SK-N-SH (cell line): ENCODE results near the gene STK32C. TPM values are rescaled to one million over a fixed set of nuclear protein-coding genes. Genes with fewer than 3 reads are reported as not detected.

Experiments
- CTCF ChIA-PET: fragments of 300-600, 350-600 bp; formaldehyde crosslinking; extraction: SDS; loops from one replicate; lab custom pipeline; 2021; lab: Yijun Ruan, JAX
- POLR2A ChIA-PET: fragments of 350-600 bp; sonication (Branson Sonifier 250); formaldehyde crosslinking; extraction: SDS; loops from one replicate; lab custom pipeline; 2020; ENCODE audit warnings: antibody characterized with exemption, inconsistent platforms; lab: Yijun Ruan, JAX
- DNase-seq: peaks from one replicate; pipeline ENCODE4 v3.0.0; 2012
- H2AFZ ChIP-seq: fragments of 200-600 bp; sonication (generic); 2 replicates; pipeline ENCODE4 v1.8.1; 2016; ENCODE audit warnings: antibody characterized with exemption, mild to moderate bottlenecking, low read depth
- H3F3A ChIP-seq: fragments of 200-600 bp; sonication (generic); replicated peaks from 2 replicates; pipeline ENCODE3; 2016; ENCODE audit warnings: antibody characterized with exemption, mild to moderate bottlenecking; ENCODE audit not compliant: insufficient read depth
- H3K27ac ChIP-seq, 2 experiments: fragments of 200-500 bp in 1 of 2; fragments of 200-600 bp in 1 of 2; sonication (Bioruptor generic) in 1 of 2; sonication (generic), shearing (Covaris generic) in 1 of 2; 2 replicates each; pipeline versions ENCODE4 v1.5.1 to v1.6.1; 2014 to 2016; ENCODE audit warnings: low read depth in 2 of 2, inconsistent platforms in 1 of 2, low read length in 1 of 2, mild to moderate bottlenecking in 1 of 2, mixed read lengths in 1 of 2
- H3K27me3 ChIP-seq: fragments of 200-600 bp; sonication (generic), shearing (Covaris generic); 2 replicates; pipeline ENCODE4 v1.6.1; 2016; ENCODE audit warnings: mixed run types; ENCODE audit not compliant: insufficient read depth
- H3K36me3 ChIP-seq, 2 experiments: fragments of 200-500 bp in 1 of 2; fragments of 200-600 bp in 1 of 2; sonication (Bioruptor generic) in 1 of 2; sonication (generic) in 1 of 2; replicated peaks in 1 of 2; 2 replicates each; pipeline versions ENCODE3 to v1.5.1; 2014 to 2016; ENCODE audit warnings: low read length in 1 of 2, mild to moderate bottlenecking in 1 of 2; ENCODE audit not compliant: insufficient read depth in 2 of 2, control insufficient read depth in 1 of 2
- H3K4me1 ChIP-seq, 2 experiments: fragments of 200-500 bp in 1 of 2; fragments of 200-600 bp in 1 of 2; sonication (Bioruptor generic) in 1 of 2; sonication (generic), shearing (Covaris generic) in 1 of 2; 2 replicates each; pipeline versions ENCODE4 v1.5.1 to v1.6.1; 2014 to 2016; ENCODE audit warnings: low read depth in 1 of 2, low read length in 1 of 2, mixed run types in 1 of 2; ENCODE audit not compliant: insufficient read depth in 2 of 2, control insufficient read depth in 1 of 2
- H3K4me2 ChIP-seq: fragments of 200-600 bp; sonication (generic), shearing (Covaris generic); 2 replicates; pipeline ENCODE4 v1.6.1; 2017; ENCODE audit warnings: mixed run types
- H3K4me3 ChIP-seq, 2 experiments: fragments of 200-500 bp in 1 of 2; fragments of 200-600 bp in 1 of 2; sonication (Bioruptor generic) in 1 of 2; sonication (generic), shearing (Covaris generic) in 1 of 2; 2 replicates each; pipeline versions ENCODE4 v1.5.1 to v1.8.1; 2014 to 2016; ENCODE audit warnings: low read depth in 2 of 2, inconsistent platforms in 1 of 2, low read length in 1 of 2, mild to moderate bottlenecking in 1 of 2, mixed read lengths in 1 of 2, moderate library complexity in 1 of 2
- H3K79me2 ChIP-seq: fragments of 200-600 bp; sonication (generic); 2 replicates; pipeline ENCODE4 v1.8.1; 2017; ENCODE audit warnings: mild to moderate bottlenecking; ENCODE audit not compliant: insufficient read depth
- H3K9ac ChIP-seq: fragments of 200-600 bp; sonication (generic); 2 replicates; pipeline ENCODE4 v1.6.1; 2017; ENCODE audit warnings: mixed run types
- H3K9me2 ChIP-seq: fragments of 200-600 bp; sonication (generic); 2 replicates; pipeline ENCODE4 v1.6.1; 2017; ENCODE audit warnings: mixed run types
- H3K9me3 ChIP-seq: fragments of 200-600 bp; sonication (generic); 2 replicates; pipeline ENCODE4 v1.6.1; 2017; ENCODE audit warnings: mixed run types, mild to moderate bottlenecking, moderate library complexity
- H4K20me1 ChIP-seq: fragments of 200-600 bp; sonication (generic); 2 replicates; pipeline ENCODE4 v1.6.1; 2017; ENCODE audit warnings: mild to moderate bottlenecking, mixed run types; ENCODE audit not compliant: insufficient read depth
- CHD2 ChIP-seq: fragments of 150-350 bp; IDR thresholded peaks from 2 replicates; pipeline ENCODE4 v1.6.1; 2018; ENCODE audit warnings: low read length; ENCODE audit not compliant: partially characterized antibody
- FOXJ3 ChIP-seq: sonication (generic); formaldehyde crosslinking; IDR thresholded peaks from 2 replicates; pipeline ENCODE4 v1.5.1; 2020; ENCODE audit warnings: mild to moderate bottlenecking, missing genetic modification reagents
- FOXM1 ChIP-seq: IDR thresholded peaks from 2 replicates; pipeline ENCODE4 v1.4.0; 2012; ENCODE audit warnings: low read depth, mild to moderate bottlenecking
- GABPA ChIP-seq: IDR thresholded peaks from 2 replicates; pipeline ENCODE4 v1.4.0; 2012; ENCODE audit warnings: low read depth, mild to moderate bottlenecking
- JUND ChIP-seq: IDR thresholded peaks from 2 replicates; pipeline ENCODE4 v1.4.0; 2012
- MEF2A ChIP-seq: IDR thresholded peaks from 2 replicates; pipeline ENCODE4 v1.4.0; 2012; ENCODE audit warnings: low read depth, borderline replicate concordance
- NRF1 ChIP-seq: IDR thresholded peaks from 2 replicates; pipeline ENCODE4 v1.6.1; 2012; ENCODE audit warnings: low read depth, mild to moderate bottlenecking, low read length
- POLR2AphosphoS5 ChIP-seq: IDR thresholded peaks from 2 replicates; pipeline ENCODE4 v1.6.1; 2012; ENCODE audit warnings: low read depth, low read length
- RAD21 ChIP-seq: IDR thresholded peaks from 2 replicates; pipeline ENCODE4 v1.6.1; 2012; ENCODE audit warnings: mild to moderate bottlenecking, low read length
- RFX5 ChIP-seq: IDR thresholded peaks from 2 replicates; pipeline ENCODE4 v1.6.1; 2012; ENCODE audit warnings: mild to moderate bottlenecking, improper control_type of control experiment, low read length
- TCF12 ChIP-seq: IDR thresholded peaks from 2 replicates; pipeline ENCODE4 v1.4.0; 2012
- TEAD4 ChIP-seq: IDR thresholded peaks from 2 replicates; pipeline ENCODE4 v1.4.0; 2012; ENCODE audit warnings: mild to moderate bottlenecking, borderline replicate concordance; ENCODE audit not compliant: insufficient read depth
- YY1 ChIP-seq: IDR thresholded peaks from 2 replicates; pipeline ENCODE4 v1.4.0; 2012; ENCODE audit warnings: low read depth, mild to moderate bottlenecking
- WGBS: methylation state at CpG from one replicate; pipeline ENCODE4 v1.1.6; 2017; ENCODE audit warnings: low lambda C conversion rate; 5-methylcytosine and 5-hydroxymethylcytosine counted together
- polyA plus RNA-seq, 3 experiments: library from polyadenylated mRNA; depleted of rRNA; stranded (reverse); fragments of >200 nt; gene quantifications; 2 replicates each; pipeline ENCODE4 v1.2.3, GENCODE V29; 2012
- TF ChIP-seq, protein P1 (sequence below): fragments of 150-350 bp; IDR thresholded peaks from 2 replicates; pipeline ENCODE4 v1.6.1; 2016; ENCODE audit warnings: mild to moderate bottlenecking, low read depth, low read length
- TF ChIP-seq, protein P2 (sequence below): IDR thresholded peaks from 2 replicates; pipeline ENCODE4 v1.4.0; 2012; ENCODE audit warnings: low read depth
- TF ChIP-seq, protein P3 (sequence below): IDR thresholded peaks from 2 replicates; pipeline ENCODE4 v1.4.0; 2012; ENCODE audit warnings: low read depth, borderline replicate concordance
- TF ChIP-seq, protein P4 (sequence below): fragments of 150-350 bp; IDR thresholded peaks from 2 replicates; pipeline ENCODE4 v1.6.1; 2017; ENCODE audit warnings: antibody characterized with exemption, low read length, low read depth, borderline replicate concordance
- TF ChIP-seq, protein P5 (sequence below): IDR thresholded peaks from 2 replicates; pipeline ENCODE4; 2012

The STK32C gene
- polyA plus RNA-seq, 1 of the 3 experiments (the other 2 are of a cell fraction), result 27.8 TPM

DNA sequence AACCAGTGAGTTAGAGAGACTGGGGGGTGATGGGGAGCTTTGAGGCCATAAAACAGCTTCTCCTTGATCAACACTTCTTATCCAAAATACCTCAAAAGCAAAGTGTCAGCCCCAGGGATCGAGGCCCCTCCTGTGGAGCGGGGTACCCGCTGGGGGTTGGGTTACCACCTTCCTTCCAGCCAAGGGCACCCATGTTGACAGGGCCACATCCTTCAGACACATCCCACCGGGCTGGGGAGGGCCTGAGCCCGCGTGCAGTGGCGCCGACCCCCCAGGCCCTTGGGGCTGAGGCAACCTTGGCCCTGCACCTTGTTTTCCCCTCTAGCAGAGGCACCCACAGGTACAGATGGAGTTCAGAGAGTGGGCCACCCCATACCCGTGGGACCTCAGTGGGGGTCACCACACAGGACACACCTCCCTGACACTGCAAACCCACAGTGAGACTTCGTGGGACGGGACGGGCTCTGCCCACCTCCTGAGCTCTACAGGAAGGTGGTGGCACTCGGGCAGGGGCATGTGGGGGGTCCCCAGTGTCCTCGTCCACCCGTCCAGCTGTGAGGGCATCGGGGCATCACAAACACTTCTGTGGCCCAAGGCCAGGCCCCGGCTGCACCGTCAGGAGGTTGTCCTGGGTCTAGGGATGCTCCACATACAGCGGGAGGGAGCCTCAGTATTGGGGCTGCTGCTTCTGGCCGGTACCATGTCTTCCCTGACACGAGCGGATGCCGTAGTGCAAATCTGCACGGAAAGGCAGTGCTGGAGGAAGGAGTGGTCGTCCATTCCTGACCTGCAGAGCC lies 110.3 kb downstream of the STK32C start:
- Histone ChIP-seq H3K36me3 (peaks cover 0 to 41% of the 10 kb centered on the region in 2 experiments), H3K27ac (no peak overlapping the region; a peak in 1 of 4 replicates), H3K4me2 (no peak overlapping the region), H3K9me3 (no peaks in the 10 kb centered on the region), H3K4me3 (no peak overlapping the region), H2AFZ (no peak overlapping the region), H3K4me1 (peaks cover 0 to 9% of the 10 kb centered on the region in 2 experiments; a peak in 1 of 4 replicates), H3K9me2 (no peaks in the 10 kb centered on the region), H3K79me2 (no peaks in the 10 kb centered on the region), H3F3A (no peaks in the 10 kb centered on the region), H3K27me3 (no peaks in the 10 kb centered on the region), H3K9ac (no peak overlapping the region), H4K20me1 (0 out of 2 replicates have a peak, but pooled peaks cover 16% of the 10 kb centered on the region)
- TF ChIP-seq RFX5, result no peak
- no peak for TF ChIP-seq RAD21
- TF ChIP-seq NRF1, result no peak
- no peak for TF ChIP-seq MEF2A
- TF ChIP-seq, protein P1, sequence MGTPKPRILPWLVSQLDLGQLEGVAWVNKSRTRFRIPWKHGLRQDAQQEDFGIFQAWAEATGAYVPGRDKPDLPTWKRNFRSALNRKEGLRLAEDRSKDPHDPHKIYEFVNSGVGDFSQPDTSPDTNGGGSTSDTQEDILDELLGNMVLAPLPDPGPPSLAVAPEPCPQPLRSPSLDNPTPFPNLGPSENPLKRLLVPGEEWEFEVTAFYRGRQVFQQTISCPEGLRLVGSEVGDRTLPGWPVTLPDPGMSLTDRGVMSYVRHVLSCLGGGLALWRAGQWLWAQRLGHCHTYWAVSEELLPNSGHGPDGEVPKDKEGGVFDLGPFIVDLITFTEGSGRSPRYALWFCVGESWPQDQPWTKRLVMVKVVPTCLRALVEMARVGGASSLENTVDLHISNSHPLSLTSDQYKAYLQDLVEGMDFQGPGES, result no peak
- TF ChIP-seq GABPA, result no peak
- no peak for TF ChIP-seq CHD2
- no peak for TF ChIP-seq TCF12
- TF ChIP-seq JUND, result no peak
- TF ChIP-seq FOXJ3 (CRISPR knock-in tag), result no peak
- TF ChIP-seq, protein P2, sequence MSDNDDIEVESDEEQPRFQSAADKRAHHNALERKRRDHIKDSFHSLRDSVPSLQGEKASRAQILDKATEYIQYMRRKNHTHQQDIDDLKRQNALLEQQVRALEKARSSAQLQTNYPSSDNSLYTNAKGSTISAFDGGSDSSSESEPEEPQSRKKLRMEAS, result no peak
- no peak for TF ChIP-seq POLR2AphosphoS5
- TF ChIP-seq, protein P3, sequence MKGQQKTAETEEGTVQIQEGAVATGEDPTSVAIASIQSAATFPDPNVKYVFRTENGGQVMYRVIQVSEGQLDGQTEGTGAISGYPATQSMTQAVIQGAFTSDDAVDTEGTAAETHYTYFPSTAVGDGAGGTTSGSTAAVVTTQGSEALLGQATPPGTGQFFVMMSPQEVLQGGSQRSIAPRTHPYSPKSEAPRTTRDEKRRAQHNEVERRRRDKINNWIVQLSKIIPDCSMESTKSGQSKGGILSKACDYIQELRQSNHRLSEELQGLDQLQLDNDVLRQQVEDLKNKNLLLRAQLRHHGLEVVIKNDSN, result no peak
- TF ChIP-seq, protein P4, sequence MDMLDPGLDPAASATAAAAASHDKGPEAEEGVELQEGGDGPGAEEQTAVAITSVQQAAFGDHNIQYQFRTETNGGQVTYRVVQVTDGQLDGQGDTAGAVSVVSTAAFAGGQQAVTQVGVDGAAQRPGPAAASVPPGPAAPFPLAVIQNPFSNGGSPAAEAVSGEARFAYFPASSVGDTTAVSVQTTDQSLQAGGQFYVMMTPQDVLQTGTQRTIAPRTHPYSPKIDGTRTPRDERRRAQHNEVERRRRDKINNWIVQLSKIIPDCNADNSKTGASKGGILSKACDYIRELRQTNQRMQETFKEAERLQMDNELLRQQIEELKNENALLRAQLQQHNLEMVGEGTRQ, result no peak
- TF ChIP-seq FOXM1, result no peak
- TF ChIP-seq, protein P5, sequence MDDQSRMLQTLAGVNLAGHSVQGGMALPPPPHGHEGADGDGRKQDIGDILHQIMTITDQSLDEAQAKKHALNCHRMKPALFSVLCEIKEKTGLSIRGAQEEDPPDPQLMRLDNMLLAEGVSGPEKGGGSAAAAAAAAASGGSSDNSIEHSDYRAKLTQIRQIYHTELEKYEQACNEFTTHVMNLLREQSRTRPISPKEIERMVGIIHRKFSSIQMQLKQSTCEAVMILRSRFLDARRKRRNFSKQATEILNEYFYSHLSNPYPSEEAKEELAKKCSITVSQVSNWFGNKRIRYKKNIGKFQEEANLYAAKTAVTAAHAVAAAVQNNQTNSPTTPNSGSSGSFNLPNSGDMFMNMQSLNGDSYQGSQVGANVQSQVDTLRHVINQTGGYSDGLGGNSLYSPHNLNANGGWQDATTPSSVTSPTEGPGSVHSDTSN, result no peak
- no peak for TF ChIP-seq TEAD4
- TF ChIP-seq YY1, result no peak
- CTCF ChIA-PET, result interaction anchor here (1.0 kb wide), 1 partner anchor 62 kb away, joined by 3 read pairs; no protein-coding TSS in a partner anchor
- DNase-seq, result no peak
- 86% methylated on average over 8 of the region's 25 CpGs for WGBS
- POLR2A ChIA-PET, result no interaction called here
